Activated T-helper 17 cell treated with anti-CD3 and anti-CD28 coated beads, Interleukin-2, amount 50 U/mL, for 72 hours (primary cell): ENCODE data around the gene SORBS1. TPM values are rescaled to one million over a fixed set of nuclear protein-coding genes. Genes with fewer than 3 reads are reported as not detected.

Experiments
- ATAC-seq: fragments of 150-1000 bp; cut with Tn5 transposase; replicated peaks from 2 replicates; pipeline ENCODE4 v1.10.0; 2021; ENCODE audit warnings: mild to moderate bottlenecking, moderate library complexity
- H3K27ac Mint-ChIP-seq: one replicate; pipeline ENCODE4 v1.8.0; 2022; ENCODE audit warnings: mixed read lengths
- H3K27me3 Mint-ChIP-seq: one replicate; pipeline ENCODE4 v1.8.0; 2022; ENCODE audit warnings: mixed read lengths
- H3K36me3 Mint-ChIP-seq: one replicate; pipeline ENCODE4 v1.8.0; 2022; ENCODE audit warnings: low read depth, mild to moderate bottlenecking, mixed read lengths
- H3K4me1 Mint-ChIP-seq: one replicate; pipeline ENCODE4 v1.8.0; 2022; ENCODE audit warnings: mixed read lengths
- H3K4me3 Mint-ChIP-seq: one replicate; pipeline ENCODE4 v1.8.0; 2022; ENCODE audit warnings: mild to moderate bottlenecking, mixed read lengths
- H3K9me3 Mint-ChIP-seq: one replicate; pipeline ENCODE4 v1.8.0; 2022; ENCODE audit warnings: mixed read lengths
- total RNA-seq, 2 donors: library from RNA; stranded (reverse); gene quantifications; one replicate each; pipeline ENCODE4 v1.2.3, GENCODE V29; 2022

The SORBS1 gene
- 1 to 10 TPM; 1.1 to 3.4 TPM for total RNA-seq

DNA sequence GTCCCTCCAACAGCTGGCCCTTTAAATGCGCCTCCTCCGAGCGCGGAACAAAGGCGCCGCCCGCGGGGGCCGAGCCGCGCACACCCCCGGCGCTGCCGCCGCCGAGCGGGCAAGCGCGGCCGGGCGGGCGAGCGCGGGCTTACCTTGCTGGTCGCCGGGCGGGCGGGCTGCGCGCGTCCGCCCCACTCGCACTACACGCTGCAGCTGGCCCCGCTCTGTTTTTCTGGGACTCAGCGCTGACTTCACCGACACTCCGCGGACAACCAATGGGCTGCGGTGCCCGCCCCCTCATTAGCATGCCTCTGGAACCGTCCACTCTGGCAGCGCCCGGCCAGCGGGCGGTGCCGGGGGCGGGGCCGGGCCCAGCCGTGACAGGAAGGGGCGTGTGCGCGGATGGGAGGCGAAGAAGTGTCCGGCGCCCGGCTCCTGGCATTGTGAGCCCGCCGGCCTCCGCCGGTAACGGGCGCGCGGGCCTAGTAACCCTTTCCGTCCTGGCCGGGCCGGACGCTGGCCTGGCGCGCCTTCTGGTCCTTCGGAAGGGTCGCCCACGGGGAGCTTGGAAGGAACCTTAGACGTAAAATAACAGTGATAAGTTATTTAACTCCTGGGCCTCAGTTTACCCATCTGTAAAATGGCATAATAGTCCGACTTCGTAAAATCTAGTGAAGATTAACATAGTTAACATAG, at the start of gene SORBS1:
TSS of gene SORBS1 (minus strand) at position 195 of the 687 bp plus-strand sequence. CDS start 120,236 bp downstream, outside the sequence.
- no peaks in the 10 kb centered on the region for H3K9me3 Mint-ChIP-seq
- peak; percentile 99 for ATAC-seq
- H3K4me3 Mint-ChIP-seq = peak within 1 kb of the TSS; percentile 94
- H3K27me3 Mint-ChIP-seq = peaks cover 5% of the 10 kb centered on the region
- peak within 1 kb of the TSS; percentile 81 for H3K27ac Mint-ChIP-seq
- H3K4me1 Mint-ChIP-seq = peaks cover 10% of the 10 kb centered on the region
- H3K36me3 Mint-ChIP-seq = no peaks in the 10 kb centered on the region

DNA sequence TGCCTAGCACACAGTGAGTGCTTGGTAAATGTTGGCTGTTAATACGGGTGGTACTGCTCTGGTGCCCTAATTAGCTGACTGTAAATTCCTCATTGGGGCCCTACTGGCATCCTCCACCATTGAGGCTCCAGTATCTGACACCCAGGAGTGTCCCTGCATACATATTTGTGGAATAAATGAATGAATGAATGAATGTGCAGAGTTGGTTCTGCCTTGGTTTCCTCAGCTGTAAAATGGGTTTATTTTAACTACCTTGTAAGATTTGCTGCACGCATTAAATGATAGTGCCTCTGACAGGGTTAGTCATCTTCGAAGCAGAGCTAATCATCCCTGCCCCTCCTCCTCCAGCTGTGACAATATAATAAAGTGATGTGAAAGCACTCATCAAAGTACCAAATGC, 49.6 kb upstream of the SORBS1 start:
- ATAC-seq = no peak
- no peaks in the 10 kb centered on the region for H3K27me3 Mint-ChIP-seq
- H3K27ac Mint-ChIP-seq = no peak overlapping the region
- no peak overlapping the region for H3K4me3 Mint-ChIP-seq
- peaks cover 100% of the 10 kb centered on the region for H3K36me3 Mint-ChIP-seq
- no peaks in the 10 kb centered on the region for H3K9me3 Mint-ChIP-seq
- H3K4me1 Mint-ChIP-seq = no peaks in the 10 kb centered on the region

DNA sequence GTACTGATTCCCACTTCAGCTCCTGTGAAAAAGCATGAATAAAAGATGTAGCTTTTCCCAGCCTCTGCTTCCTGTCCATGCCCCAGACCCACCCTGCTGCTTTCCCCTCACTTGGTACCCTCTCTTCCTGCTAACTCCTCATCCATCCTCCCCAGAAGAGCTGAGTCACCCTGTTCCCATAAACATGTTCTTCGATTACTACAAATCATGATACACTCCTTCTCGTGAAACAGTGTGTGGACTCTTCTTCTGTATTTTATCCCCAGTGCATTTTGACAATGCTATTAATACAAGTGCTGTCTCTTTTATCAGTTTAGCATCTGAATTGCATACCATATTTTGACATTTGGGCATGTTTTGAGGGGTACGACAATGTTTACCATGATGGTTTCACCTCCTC, 45.8 kb upstream of the SORBS1 start:
- no peak for ATAC-seq

DNA sequence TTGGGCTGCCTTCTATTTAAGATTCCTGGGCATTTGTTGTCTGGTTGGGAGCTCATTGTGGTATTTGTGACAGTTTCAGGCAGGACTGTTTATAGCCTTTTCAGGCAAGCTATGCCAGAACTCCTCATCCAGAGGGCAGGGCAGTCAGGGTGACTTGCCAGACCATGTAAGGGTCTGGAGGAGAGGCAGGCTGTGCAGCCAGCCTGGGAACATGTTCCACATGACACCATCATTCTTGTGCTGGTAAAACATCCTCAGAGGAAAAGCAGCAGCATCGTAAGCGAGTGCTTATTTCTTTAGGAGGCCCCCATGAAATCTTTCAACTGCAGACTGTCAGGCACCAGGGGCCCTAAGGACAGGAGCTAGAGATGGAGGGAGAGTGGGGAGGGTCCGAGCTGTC, 44.0 kb upstream of the SORBS1 start:
- no peak overlapping the region for H3K27ac Mint-ChIP-seq
- H3K9me3 Mint-ChIP-seq = no peaks in the 10 kb centered on the region
- H3K36me3 Mint-ChIP-seq = peaks cover 52% of the 10 kb centered on the region
- H3K27me3 Mint-ChIP-seq = no peaks in the 10 kb centered on the region
- no peak for ATAC-seq
- no peaks in the 10 kb centered on the region for H3K4me1 Mint-ChIP-seq
- no peak overlapping the region for H3K4me3 Mint-ChIP-seq

More for the DNA sequence above, 45.8 kb upstream of the SORBS1 start:
- Mint-ChIP-seq H3K9me3 (no peaks in the 10 kb centered on the region), H3K4me1 (no peaks in the 10 kb centered on the region), H3K27me3 (no peaks in the 10 kb centered on the region), H3K36me3 (peaks cover 70% of the 10 kb centered on the region), H3K4me3 (no peak overlapping the region), H3K27ac (peak overlapping the region; percentile 10)

DNA sequence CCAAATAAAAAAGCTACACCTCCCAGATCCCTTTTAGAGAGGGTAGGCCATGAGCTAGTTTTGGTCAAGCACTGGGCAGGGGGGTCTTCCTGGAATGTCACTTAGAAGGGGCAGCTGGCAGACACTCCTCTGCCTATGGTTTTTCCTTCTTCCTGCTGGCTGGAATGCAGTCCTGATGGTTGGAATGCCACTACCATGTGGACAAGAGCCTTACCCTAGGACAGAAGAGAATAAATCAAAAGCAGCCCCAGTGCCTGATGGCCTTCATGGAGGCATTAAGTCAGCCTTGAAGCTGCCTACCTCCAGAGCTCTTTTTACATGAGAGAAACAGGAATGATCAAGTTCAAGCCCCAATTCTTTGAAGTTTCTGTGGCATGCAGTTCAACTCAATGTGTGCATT, 43.5 kb upstream of the SORBS1 start:
- ATAC-seq = no peak
- Mint-ChIP-seq H3K27me3 (no peaks in the 10 kb centered on the region), H3K36me3 (peaks cover 47% of the 10 kb centered on the region), H3K4me3 (no peak overlapping the region), H3K27ac (no peak overlapping the region), H3K9me3 (no peaks in the 10 kb centered on the region), H3K4me1 (no peaks in the 10 kb centered on the region)

DNA sequence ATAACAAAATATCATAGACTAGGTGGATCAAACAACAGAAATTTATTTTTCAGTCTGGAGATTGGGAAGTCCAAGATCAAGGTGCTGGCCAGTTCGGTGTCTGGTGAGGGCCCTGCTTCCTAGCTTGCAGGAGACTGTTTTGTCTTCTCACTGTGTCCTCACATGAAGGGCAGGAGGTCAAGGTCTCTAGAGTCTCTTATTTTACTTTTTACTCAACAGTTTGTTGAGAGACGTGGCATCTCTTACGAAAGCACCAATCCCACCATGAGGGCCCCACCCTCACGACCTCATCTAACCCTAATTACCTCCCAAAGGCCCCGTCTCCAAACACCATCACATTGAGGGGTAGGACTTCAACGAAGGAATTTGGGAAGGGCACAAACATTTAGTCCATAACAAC, 41.2 kb upstream of the SORBS1 start:
- Mint-ChIP-seq H3K9me3 (no peaks in the 10 kb centered on the region), H3K27ac (no peak overlapping the region), H3K36me3 (peaks cover 24% of the 10 kb centered on the region), H3K4me1 (no peaks in the 10 kb centered on the region), H3K4me3 (no peak overlapping the region), H3K27me3 (no peaks in the 10 kb centered on the region)
- no peak for ATAC-seq

DNA sequence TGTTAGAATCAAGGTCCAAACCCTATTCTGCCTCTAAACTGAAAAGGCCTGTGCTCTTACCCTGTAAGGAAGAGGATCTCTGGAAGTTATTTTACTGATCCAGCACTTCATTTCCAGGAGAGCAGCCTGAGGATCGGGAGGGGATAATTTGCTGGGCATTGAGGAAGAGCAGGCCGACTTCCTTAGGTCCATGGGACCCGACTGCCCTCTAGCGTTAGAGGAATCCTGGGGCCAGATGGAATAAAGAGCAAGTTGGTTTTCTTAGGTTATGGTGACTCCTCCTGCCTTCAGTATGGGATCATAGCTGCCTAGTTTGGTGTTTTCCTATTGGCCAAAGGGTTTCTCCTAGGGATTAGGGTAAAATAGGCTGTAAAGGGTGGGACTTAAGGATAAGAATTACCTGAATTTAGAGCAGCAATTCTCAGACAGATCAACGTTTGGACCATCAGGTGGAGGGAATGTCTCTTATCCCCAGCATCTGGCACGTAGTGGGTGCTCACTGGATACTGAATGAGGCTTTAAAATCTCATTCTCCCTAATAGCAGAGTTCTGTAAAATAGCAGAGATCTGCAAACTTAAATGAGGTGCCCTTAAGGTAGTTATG, 40.0 kb upstream of the SORBS1 start:
- H3K4me1 Mint-ChIP-seq = no peaks in the 10 kb centered on the region
- no peaks in the 10 kb centered on the region for H3K9me3 Mint-ChIP-seq
- peaks cover 4% of the 10 kb centered on the region for H3K27me3 Mint-ChIP-seq
- no peak overlapping the region for H3K4me3 Mint-ChIP-seq
- ATAC-seq = peak; percentile 77
- H3K36me3 Mint-ChIP-seq = peaks cover 13% of the 10 kb centered on the region
- H3K27ac Mint-ChIP-seq = no peak overlapping the region

DNA sequence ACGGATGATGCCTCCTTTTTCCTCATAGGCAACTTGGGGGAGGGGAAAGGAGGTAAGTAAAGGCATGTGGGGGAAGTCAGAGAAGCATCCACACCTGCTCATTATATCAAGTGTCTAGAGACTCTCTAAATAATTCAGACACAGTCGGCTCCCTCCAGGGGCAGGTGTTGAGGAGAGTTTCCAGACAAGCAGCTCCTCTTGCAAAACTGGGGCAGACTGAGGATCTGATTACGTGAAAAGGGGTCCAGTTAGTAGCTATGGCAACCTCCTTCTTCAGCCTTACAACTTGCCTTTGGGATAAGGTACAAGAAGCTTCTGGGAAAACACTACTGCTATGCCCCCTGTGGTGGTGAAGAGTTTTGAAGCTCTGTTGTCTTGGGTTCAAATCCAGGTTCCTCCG, 39.0 kb upstream of the SORBS1 start:
- H3K36me3 Mint-ChIP-seq = peaks cover 2% of the 10 kb centered on the region
- no peak overlapping the region for H3K4me3 Mint-ChIP-seq
- no peak overlapping the region for H3K27ac Mint-ChIP-seq
- ATAC-seq = no peak
- H3K27me3 Mint-ChIP-seq = peaks cover 4% of the 10 kb centered on the region
- H3K4me1 Mint-ChIP-seq = no peaks in the 10 kb centered on the region
- no peaks in the 10 kb centered on the region for H3K9me3 Mint-ChIP-seq

DNA sequence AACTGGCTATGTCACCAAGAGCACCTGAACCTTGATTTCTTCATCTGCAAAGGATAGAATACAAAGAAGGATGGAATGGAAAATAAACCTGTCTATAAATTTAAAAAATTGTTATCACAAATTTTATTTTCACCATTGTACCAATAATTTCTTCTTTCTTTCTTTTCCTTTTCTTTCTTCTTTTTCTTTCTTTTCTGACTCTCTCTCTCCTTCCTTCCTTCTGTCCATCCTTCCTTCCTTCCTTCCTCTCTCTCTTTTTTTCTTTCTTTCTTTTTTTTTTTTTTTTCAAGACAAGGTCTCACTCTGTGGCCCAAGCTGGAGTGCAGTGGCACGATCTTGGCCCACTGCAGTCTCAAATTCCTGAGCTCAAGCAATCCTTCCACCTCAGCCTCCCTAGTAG, 36.6 kb upstream of the SORBS1 start:
- no peaks in the 10 kb centered on the region for H3K36me3 Mint-ChIP-seq
- H3K4me3 Mint-ChIP-seq = no peak overlapping the region
- no peaks in the 10 kb centered on the region for H3K9me3 Mint-ChIP-seq
- no peak overlapping the region for H3K27ac Mint-ChIP-seq
- H3K27me3 Mint-ChIP-seq = peaks cover 4% of the 10 kb centered on the region
- H3K4me1 Mint-ChIP-seq = no peaks in the 10 kb centered on the region
- ATAC-seq = no peak

DNA sequence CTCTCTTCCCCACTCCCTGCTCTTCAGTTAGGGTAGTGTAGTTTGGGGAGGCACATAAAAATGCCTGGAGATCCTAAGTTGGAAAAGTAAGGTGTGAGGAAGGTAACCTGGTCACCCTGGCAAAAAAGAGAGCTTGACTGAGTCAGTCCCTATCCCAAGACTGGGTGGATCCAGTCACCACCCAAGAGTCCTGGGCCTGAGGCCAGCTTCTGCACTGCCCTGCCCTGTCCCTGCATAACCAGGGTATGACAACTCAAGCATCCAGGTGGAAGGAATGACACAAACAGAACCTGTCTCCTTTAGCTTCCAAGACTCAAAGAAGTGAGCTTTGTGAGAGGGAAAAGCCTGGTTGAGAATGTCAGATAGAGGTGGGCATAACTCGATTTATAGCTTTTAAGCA, 26.9 kb upstream of the SORBS1 start:
- Mint-ChIP-seq H3K36me3 (no peaks in the 10 kb centered on the region), H3K4me3 (no peak overlapping the region), H3K27ac (no peak overlapping the region), H3K27me3 (peaks cover 3% of the 10 kb centered on the region), H3K4me1 (no peaks in the 10 kb centered on the region), H3K9me3 (no peaks in the 10 kb centered on the region)
- no peak for ATAC-seq

DNA sequence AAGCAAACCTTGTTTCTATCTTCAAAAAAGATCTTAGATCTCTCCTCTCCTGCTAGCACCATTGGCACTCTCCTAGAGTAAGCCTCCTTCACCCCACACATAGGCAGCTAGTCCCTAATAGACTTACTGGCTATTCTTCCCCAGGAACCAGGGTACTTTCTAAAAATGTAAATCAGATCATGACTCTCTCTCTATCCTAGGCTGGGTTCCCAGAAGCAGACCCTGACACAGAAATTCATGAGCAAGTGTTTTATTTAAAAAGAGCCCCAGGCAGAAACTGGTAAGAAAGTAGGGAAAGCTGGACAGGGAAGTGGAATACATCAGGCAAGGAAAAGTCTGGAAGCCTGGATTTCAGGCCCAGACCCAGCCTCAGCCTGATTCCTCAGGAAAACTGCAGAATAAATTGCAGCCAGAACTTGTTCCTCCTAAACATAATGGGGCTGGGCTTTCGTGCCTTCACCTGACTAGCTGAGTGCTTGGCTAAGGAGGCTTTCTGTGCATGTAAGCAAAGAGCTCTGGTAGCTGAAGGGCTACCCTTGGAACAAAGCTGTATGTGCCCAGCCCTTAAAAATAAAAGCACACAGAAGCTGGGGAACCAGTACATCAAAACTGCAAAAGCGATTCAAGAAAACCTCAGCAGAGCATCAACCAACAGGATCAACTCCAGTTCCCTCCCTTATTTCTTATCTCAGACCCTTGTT, 18.8 kb upstream of the SORBS1 start:
- H3K4me1 Mint-ChIP-seq = no peaks in the 10 kb centered on the region
- no peaks in the 10 kb centered on the region for H3K9me3 Mint-ChIP-seq
- no peak overlapping the region for H3K4me3 Mint-ChIP-seq
- H3K36me3 Mint-ChIP-seq = no peaks in the 10 kb centered on the region
- ATAC-seq = no peak
- H3K27me3 Mint-ChIP-seq = peaks cover 17% of the 10 kb centered on the region
- H3K27ac Mint-ChIP-seq = no peak overlapping the region

DNA sequence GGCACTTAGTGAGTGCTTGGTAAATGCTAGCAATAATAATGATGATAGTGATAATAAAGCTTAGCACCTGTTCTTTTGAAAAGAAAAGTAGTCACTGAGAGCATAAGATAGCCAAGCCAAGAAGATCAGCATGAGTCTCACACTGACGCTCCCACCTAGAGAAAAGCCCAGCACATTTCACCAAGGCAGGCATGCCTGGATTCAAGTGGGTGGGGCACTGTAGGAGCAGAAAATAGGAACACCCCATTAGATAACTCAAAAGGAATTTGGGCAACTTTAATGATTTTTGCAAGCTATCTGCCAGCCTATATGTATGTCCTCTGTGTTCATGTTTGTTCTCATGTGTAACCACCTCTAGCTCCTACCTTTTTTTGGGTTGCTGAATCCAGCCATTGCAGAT, 18.1 kb upstream of the SORBS1 start:
- Mint-ChIP-seq H3K27ac (no peak overlapping the region), H3K4me3 (no peak overlapping the region), H3K36me3 (no peaks in the 10 kb centered on the region), H3K27me3 (peaks cover 21% of the 10 kb centered on the region), H3K9me3 (no peaks in the 10 kb centered on the region), H3K4me1 (no peaks in the 10 kb centered on the region)
- ATAC-seq = no peak

DNA sequence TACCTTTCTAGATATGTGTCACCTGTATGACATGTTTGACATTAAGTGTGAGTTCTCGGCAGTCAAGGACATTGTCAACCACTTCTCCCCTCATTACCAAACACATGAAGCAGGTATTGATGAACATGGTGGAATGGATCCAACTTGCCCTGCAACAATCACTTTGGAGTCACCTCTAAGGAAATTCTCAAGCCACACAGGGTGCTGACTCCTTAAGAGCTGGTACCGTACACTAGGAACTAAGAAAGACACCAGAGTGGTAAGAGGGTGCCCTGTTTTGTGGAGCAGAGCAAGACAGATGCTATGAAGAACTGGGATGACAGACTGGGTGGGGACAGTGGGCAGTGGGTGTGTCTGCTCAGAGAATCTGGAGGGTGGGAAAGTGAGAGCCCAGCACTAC, 17.4 kb upstream of the SORBS1 start:
- H3K9me3 Mint-ChIP-seq = no peaks in the 10 kb centered on the region
- no peak overlapping the region for H3K4me3 Mint-ChIP-seq
- no peak for ATAC-seq
- peaks cover 27% of the 10 kb centered on the region for H3K27me3 Mint-ChIP-seq
- no peaks in the 10 kb centered on the region for H3K36me3 Mint-ChIP-seq
- H3K27ac Mint-ChIP-seq = no peak overlapping the region
- H3K4me1 Mint-ChIP-seq = no peaks in the 10 kb centered on the region

DNA sequence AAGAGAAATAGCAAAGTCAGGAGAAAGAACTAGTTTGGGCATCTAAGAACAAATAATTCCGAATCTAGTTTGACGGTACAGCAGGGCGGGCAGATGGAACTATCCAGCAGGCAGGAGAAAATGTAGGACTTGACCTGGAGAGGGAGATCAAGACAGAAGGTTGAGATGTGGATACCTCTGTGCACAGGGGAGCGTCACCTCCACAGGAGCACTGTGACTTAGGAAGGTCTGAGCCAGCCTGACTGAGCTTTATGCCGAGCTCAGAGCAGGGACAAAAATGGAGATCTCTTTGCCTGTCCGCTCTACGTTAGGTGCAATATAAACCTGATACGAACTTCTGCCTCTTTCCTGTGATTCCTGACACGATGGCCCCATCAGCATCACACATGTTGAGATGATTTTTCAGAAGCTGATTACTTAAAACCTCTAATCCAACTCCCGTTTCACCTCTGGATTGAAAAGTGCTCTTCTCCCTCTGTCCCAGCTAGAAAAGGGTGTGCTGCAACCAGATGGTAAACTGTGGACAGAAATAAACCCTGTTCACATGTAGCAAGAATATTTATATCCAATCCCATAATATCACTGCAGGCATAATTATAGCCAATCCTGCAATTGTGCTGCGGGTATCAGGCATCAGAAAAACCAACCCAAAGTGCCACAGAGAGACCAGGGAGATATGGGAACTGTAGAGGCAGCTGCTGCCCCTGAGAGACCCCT, 13.6 kb upstream of the SORBS1 start:
- peaks cover 14% of the 10 kb centered on the region for H3K27me3 Mint-ChIP-seq
- no peak overlapping the region for H3K4me3 Mint-ChIP-seq
- no peaks in the 10 kb centered on the region for H3K36me3 Mint-ChIP-seq
- no peak overlapping the region for H3K27ac Mint-ChIP-seq
- no peaks in the 10 kb centered on the region for H3K4me1 Mint-ChIP-seq
- ATAC-seq = no peak
- no peaks in the 10 kb centered on the region for H3K9me3 Mint-ChIP-seq
